Adrenal gland (tissue), 5 donors: Measurements from ENCODE around the gene PCSK9.

Experiments
- POLR2A ChIP-seq, 2 donors: fragments of 450-650 bp; IDR thresholded peaks; one replicate each; pipeline ENCODE4 v1.6.1; 2017; ENCODE audit warnings: antibody characterized with exemption in 2 of 2, mild to moderate bottlenecking in 2 of 2, moderate library complexity in 1 of 2
- TF ChIP-seq, protein P1 (sequence below), 6 experiments: fragments of 450-650 bp in 4 of 6; fragments of 200-600 bp in 2 of 6; sonication (generic) in 1 of 6; IDR thresholded peaks; 1 replicate in 5 of 6; 2 replicates in 1 of 6; pipeline versions ENCODE4 v1.5.1 to v1.8.0; 2016 to 2021; ENCODE audit warnings: antibody characterized with exemption in 6 of 6, mild to moderate bottlenecking in 2 of 6, moderate library complexity in 1 of 6
- donor health status: DM: no; HTN: no; CAD: no.

DNA sequence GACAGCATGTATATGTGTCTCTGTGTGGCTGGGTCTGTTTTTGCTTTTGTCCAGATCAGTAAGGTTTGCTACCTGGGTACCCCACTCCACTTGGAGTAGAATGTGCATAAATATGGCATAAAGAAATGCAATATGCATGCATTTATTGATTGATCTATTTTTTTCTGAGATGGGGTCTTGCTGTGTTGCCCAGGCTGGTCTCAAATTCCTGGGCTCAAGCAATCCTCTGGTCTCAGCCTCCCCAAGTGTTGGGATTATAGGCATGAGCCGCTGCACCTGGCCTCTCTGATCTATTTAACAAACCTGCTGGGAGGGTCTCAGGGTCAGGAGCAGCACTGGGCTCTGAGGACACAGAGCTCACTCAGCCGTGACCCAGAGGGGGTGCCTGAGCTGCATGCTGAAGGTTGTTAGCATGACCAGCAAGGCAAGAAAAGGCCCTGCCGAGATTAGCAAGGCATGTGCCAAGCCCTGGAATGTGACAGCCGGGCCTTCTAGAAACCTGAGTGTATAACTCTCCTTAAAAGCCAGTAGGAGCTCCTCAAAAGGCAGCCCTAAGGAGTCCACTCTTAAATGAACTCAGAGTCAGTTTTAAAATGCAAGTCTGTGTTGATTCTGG, 22.5 kb downstream of the PCSK9 start:
- TF ChIP-seq, protein P1, sequence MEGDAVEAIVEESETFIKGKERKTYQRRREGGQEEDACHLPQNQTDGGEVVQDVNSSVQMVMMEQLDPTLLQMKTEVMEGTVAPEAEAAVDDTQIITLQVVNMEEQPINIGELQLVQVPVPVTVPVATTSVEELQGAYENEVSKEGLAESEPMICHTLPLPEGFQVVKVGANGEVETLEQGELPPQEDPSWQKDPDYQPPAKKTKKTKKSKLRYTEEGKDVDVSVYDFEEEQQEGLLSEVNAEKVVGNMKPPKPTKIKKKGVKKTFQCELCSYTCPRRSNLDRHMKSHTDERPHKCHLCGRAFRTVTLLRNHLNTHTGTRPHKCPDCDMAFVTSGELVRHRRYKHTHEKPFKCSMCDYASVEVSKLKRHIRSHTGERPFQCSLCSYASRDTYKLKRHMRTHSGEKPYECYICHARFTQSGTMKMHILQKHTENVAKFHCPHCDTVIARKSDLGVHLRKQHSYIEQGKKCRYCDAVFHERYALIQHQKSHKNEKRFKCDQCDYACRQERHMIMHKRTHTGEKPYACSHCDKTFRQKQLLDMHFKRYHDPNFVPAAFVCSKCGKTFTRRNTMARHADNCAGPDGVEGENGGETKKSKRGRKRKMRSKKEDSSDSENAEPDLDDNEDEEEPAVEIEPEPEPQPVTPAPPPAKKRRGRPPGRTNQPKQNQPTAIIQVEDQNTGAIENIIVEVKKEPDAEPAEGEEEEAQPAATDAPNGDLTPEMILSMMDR (IDR thresholded peaks at IDR 0.05), result no peak
- no peak for TF ChIP-seq POLR2A (IDR thresholded peaks at IDR 0.05)
